CD4-positive, alpha-beta T cell (primary cell): ENCODE results near the gene ZNF512. TPM values are rescaled to one million over a fixed set of nuclear protein-coding genes. Genes with fewer than 3 reads are reported as not detected.
"Not testable (repeated sequence)": the region's sequence is repeated elsewhere in the genome, so short reads cannot be mapped to it uniquely, and the experiment has no call there.

ENCODE experiments used
- ATAC-seq: fragments of 200-7000 bp; cut with Tn5 transposase; one replicate; pipeline ENCODE4 v1.10.0; 2022; ENCODE audit warnings: mild to moderate bottlenecking; ENCODE audit not compliant: poor library complexity
- CTCF ChIA-PET: fragments of 350-600 bp; sonication (Branson Sonifier 250); formaldehyde crosslinking; loops from one replicate; lab custom pipeline; 2021; ENCODE audit warnings: antibody characterized with exemption, inconsistent platforms; lab: Charles Lee
- POLR2A ChIA-PET: fragments of 350-600 bp; sonication (Branson Sonifier 250); formaldehyde crosslinking; loops from one replicate; lab custom pipeline; 2021; ENCODE audit warnings: antibody characterized with exemption, inconsistent platforms; lab: Charles Lee
- DNase-seq, 14 experiments: peaks; one replicate each; pipeline ENCODE4 v3.0.0-alpha.2; 2013 to 2020; ENCODE audit warnings: mixed read lengths in 2 of 14
- H3K27ac ChIP-seq, 2 donors: one replicate each; pipeline versions ENCODE4 v1.5.1 to v1.7.0; 2013; ENCODE audit warnings: low read length in 2 of 2, low read depth in 1 of 2, mild to moderate bottlenecking in 1 of 2
- H3K27me3 ChIP-seq, 2 experiments: 1 replicate in 1 of 2; 2 replicates in 1 of 2; pipeline versions ENCODE4 v1.6.1 to v1.7.0; 2013; ENCODE audit warnings: low read length in 2 of 2, control low read depth in 1 of 2, mild to moderate bottlenecking in 1 of 2, moderate library complexity in 1 of 2; ENCODE audit not compliant: insufficient read depth in 2 of 2, control insufficient read depth in 1 of 2
- H3K36me3 ChIP-seq: one replicate; pipeline ENCODE4 v1.6.1; 2013; ENCODE audit warnings: low read length, control low read depth; ENCODE audit not compliant: insufficient read depth
- H3K4me1 ChIP-seq: one replicate; pipeline ENCODE4 v1.6.1; 2013; ENCODE audit warnings: low read length, control low read depth; ENCODE audit not compliant: insufficient read depth
- H3K4me3 ChIP-seq: one replicate; pipeline ENCODE4 v1.5.1; 2013; ENCODE audit warnings: mild to moderate bottlenecking, low read length, moderate library complexity
- H3K9me3 ChIP-seq, 2 experiments: 1 replicate in 1 of 2; 2 replicates in 1 of 2; pipeline versions ENCODE4 v1.6.1 to v1.7.0; 2013; ENCODE audit warnings: low read length in 2 of 2, mild to moderate bottlenecking in 2 of 2, control low read depth in 1 of 2, moderate library complexity in 1 of 2; ENCODE audit not compliant: control insufficient read depth in 1 of 2, insufficient read depth in 1 of 2
- H3K27ac Mint-ChIP-seq: one replicate; pipeline ENCODE4 v1.8.0; 2020; ENCODE audit warnings: mixed read lengths
- H3K27me3 Mint-ChIP-seq: one replicate; pipeline ENCODE4 v1.8.0; 2021; ENCODE audit warnings: mixed read lengths
- H3K36me3 Mint-ChIP-seq: one replicate; pipeline ENCODE4 v1.8.0; 2021; ENCODE audit warnings: low read depth, mixed read lengths
- H3K4me1 Mint-ChIP-seq: one replicate; pipeline ENCODE4 v1.8.0; 2021; ENCODE audit warnings: low read depth, mixed read lengths
- H3K4me3 Mint-ChIP-seq: one replicate; pipeline ENCODE4 v1.8.0; 2020; ENCODE audit warnings: mild to moderate bottlenecking, mixed read lengths
- H3K9me3 Mint-ChIP-seq: one replicate; pipeline ENCODE4 v1.8.0; 2020; ENCODE audit warnings: mixed read lengths
- CTCF ChIP-seq: fragments of 200-600 bp; IDR thresholded peaks from one replicate; pipeline ENCODE4 v1.8.0; 2022; ENCODE audit warnings: antibody characterized with exemption, mild to moderate bottlenecking
- intact Hi-C, 2 experiments: fragments of 100-400 bp; cut with DNase I in 1 of 2; cut with micrococcal nuclease in 1 of 2; formaldehyde crosslinking; loops; one replicate each; pipeline versions ENCODE4 v1.15.1 to v1.9.0; 2023 to 2025; cut with DNase I, micrococcal nuclease
- total RNA-seq, 174 experiments: library from RNA in 2 of 174; stranded (reverse) in 2 of 174; gene quantifications; one replicate each; pipeline ENCODE4 v1.2.3 and lab custom pipeline; 2021 to 2026

Gene ZNF512
- total RNA-seq, 2 experiments from 2014 or later = 13.6 to 14.1 TPM

- Histone ChIP-seq H3K36me3 (peaks cover 70% of the 10 kb centered on the region), H3K27ac (no peak overlapping the region), H3K4me1 (no peaks in the 10 kb centered on the region), H3K9me3 (no peaks in the 10 kb centered on the region), H3K4me3 (no peak overlapping the region), H3K27me3 (no peaks in the 10 kb centered on the region)
- ChIA-PET POLR2A (interaction anchor here (0.7 kb wide), 1 partner anchor 42 kb away, joined by 3 read pairs; the partner anchor contains the start of gene SUPT7L), CTCF (interaction anchor here (2.0 kb wide), 1 partner anchor 11 kb away, joined by 6 read pairs; no protein-coding TSS in a partner anchor)
- no peak for DNase-seq
- no peaks in the 10 kb centered on the region for H3K27me3 Mint-ChIP-seq
- H3K4me1 Mint-ChIP-seq = no peaks in the 10 kb centered on the region
- no peak for TF ChIP-seq CTCF
- H3K36me3 Mint-ChIP-seq = peaks cover 79% of the 10 kb centered on the region
- H3K9me3 Mint-ChIP-seq = no peaks in the 10 kb centered on the region
- intact Hi-C loops = loop anchor here in 1 of 2 experiments (10.0 kb wide), 2 partner anchors 217 to 257 kb away; partner anchors contain the start of gene PPM1G
- no peak for ATAC-seq
- no peak overlapping the region for H3K4me3 Mint-ChIP-seq
- H3K27ac Mint-ChIP-seq = no peak overlapping the region
Measured at GRCh38 chr2:27621524-27621923, 38.7 kb downstream of the ZNF512 start.

GRCh38 chr2:27622921-27623384 lies 40.1 kb downstream of the ZNF512 start:
- DNase-seq (no peak), ATAC-seq (no peak)
- H3K4me3 Mint-ChIP-seq = no peak overlapping the region
- no peaks in the 10 kb centered on the region for H3K9me3 Mint-ChIP-seq
- POLR2A ChIA-PET = no interaction called here
- no peaks in the 10 kb centered on the region for H3K27me3 Mint-ChIP-seq
- H3K27ac Mint-ChIP-seq = peak overlapping the region; percentile 52
- no peaks in the 10 kb centered on the region for H3K9me3 ChIP-seq
- no peak for TF ChIP-seq CTCF
- H3K36me3 ChIP-seq = peaks cover 55% of the 10 kb centered on the region
- H3K4me1 Mint-ChIP-seq = no peaks in the 10 kb centered on the region
- no peak overlapping the region for H3K4me3 ChIP-seq
- H3K27me3 ChIP-seq = no peaks in the 10 kb centered on the region
- CTCF ChIA-PET = interaction anchor here (2.0 kb wide), 1 partner anchor 12 kb away, joined by 6 read pairs; no protein-coding TSS in a partner anchor
- intact Hi-C loops = loop anchor here in 1 of 2 experiments (10.0 kb wide), 2 partner anchors 218 to 258 kb away; partner anchors contain the start of gene PPM1G
- H3K36me3 Mint-ChIP-seq = peaks cover 65% of the 10 kb centered on the region
- H3K4me1 ChIP-seq = peaks cover under 1% of the 10 kb centered on the region
- no peak overlapping the region for H3K27ac ChIP-seq

GRCh38 chr2:27624943-27625342 lies 42.1 kb downstream of the ZNF512 start:
- no peaks in the 10 kb centered on the region for H3K27me3 ChIP-seq
- ATAC-seq = no peak
- H3K27ac ChIP-seq = no peak overlapping the region
- peaks cover 39% of the 10 kb centered on the region for H3K36me3 ChIP-seq
- H3K9me3 Mint-ChIP-seq = no peaks in the 10 kb centered on the region
- no peak overlapping the region for H3K4me3 ChIP-seq
- TF ChIP-seq CTCF = no peak
- H3K27ac Mint-ChIP-seq = no peak overlapping the region
- no peaks in the 10 kb centered on the region for H3K9me3 ChIP-seq
- no peak overlapping the region for H3K4me3 Mint-ChIP-seq
- peaks cover 49% of the 10 kb centered on the region for H3K36me3 Mint-ChIP-seq
- no peaks in the 10 kb centered on the region for H3K27me3 Mint-ChIP-seq
- ChIA-PET POLR2A (no interaction called here), CTCF (interaction anchor here (1.4 kb wide), 1 partner anchor 9 kb away, joined by 3 read pairs; no protein-coding TSS in a partner anchor)
- intact Hi-C loops = loop anchor here in 1 of 2 experiments (5.0 to 10.0 kb wide), 5 partner anchors 43 to 260 kb away; partner anchors contain the start of genes KRTCAP3, PPM1G, ZNF512 and ZNF513
- no peak for DNase-seq
- peaks cover 15% of the 10 kb centered on the region for H3K4me1 ChIP-seq
- no peaks in the 10 kb centered on the region for H3K4me1 Mint-ChIP-seq

- H3K4me1 Mint-ChIP-seq, ATAC-seq, H3K4me3 Mint-ChIP-seq, DNase-seq, H3K27me3 ChIP-seq, H3K9me3 ChIP-seq, H3K9me3 Mint-ChIP-seq, POLR2A ChIA-PET, H3K4me3 ChIP-seq, CTCF ChIA-PET, H3K27me3 Mint-ChIP-seq: not testable (repeated sequence)
- Mint-ChIP-seq H3K27ac (peak overlapping the region; percentile 60), H3K36me3 (peaks cover 44% of the 10 kb centered on the region)
- Histone ChIP-seq H3K36me3 (peaks cover 38% of the 10 kb centered on the region), H3K4me1 (peaks cover 21% of the 10 kb centered on the region), H3K27ac (peak overlapping the region in 1 of 2 donors; percentile 13)
- intact Hi-C loops = loop anchor here in 1 of 2 experiments (5.0 to 10.0 kb wide), 5 partner anchors 44 to 262 kb away; partner anchors contain the start of genes KRTCAP3, PPM1G, ZNF512 and ZNF513
Measured at GRCh38 chr2:27626323-27626722, 43.5 kb downstream of the ZNF512 start.

GRCh38 chr2:27626921-27627320 lies 44.1 kb downstream of the ZNF512 start:
- ATAC-seq, POLR2A ChIA-PET, H3K27me3 ChIP-seq, H3K27ac ChIP-seq, H3K4me3 ChIP-seq, H3K27me3 Mint-ChIP-seq, H3K9me3 ChIP-seq, H3K9me3 Mint-ChIP-seq: not testable (repeated sequence)
- intact Hi-C loops = loop anchor here in 1 of 2 experiments (5.0 to 10.0 kb wide), 5 partner anchors 45 to 262 kb away; partner anchors contain the start of genes KRTCAP3, PPM1G, ZNF512 and ZNF513
- Mint-ChIP-seq H3K27ac (peak overlapping the region; percentile 60), H3K4me1 (peaks cover 14% of the 10 kb centered on the region), H3K4me3 (peak overlapping the region; percentile 54), H3K36me3 (peaks cover 44% of the 10 kb centered on the region)
- CTCF ChIA-PET = interaction anchor here (3.1 kb wide), 1 partner anchor 56 kb away, joined by 17 read pairs; no protein-coding TSS in a partner anchor
- Histone ChIP-seq H3K4me1 (peaks cover 21% of the 10 kb centered on the region), H3K36me3 (peaks cover 34% of the 10 kb centered on the region)
- DNase-seq = peak in 1 of 14 experiments; percentile 9
